GM12891 (cell line): ENCODE results near the gene ZSWIM5.

Source experiments
- POLR2A ChIP-seq: IDR thresholded peaks from 2 replicates; pipeline ENCODE4 v1.6.1; 2011; ENCODE audit warnings: low read depth, low read length, control low read depth
- POLR2AphosphoS5 ChIP-seq: IDR thresholded peaks from 2 replicates; pipeline ENCODE4 v1.6.1; 2011; ENCODE audit warnings: low read depth, low read length, control low read depth
- TAF1 ChIP-seq: IDR thresholded peaks from 2 replicates; pipeline ENCODE4 v1.6.1; 2011; ENCODE audit warnings: low read depth, low read length, control low read depth

DNA sequence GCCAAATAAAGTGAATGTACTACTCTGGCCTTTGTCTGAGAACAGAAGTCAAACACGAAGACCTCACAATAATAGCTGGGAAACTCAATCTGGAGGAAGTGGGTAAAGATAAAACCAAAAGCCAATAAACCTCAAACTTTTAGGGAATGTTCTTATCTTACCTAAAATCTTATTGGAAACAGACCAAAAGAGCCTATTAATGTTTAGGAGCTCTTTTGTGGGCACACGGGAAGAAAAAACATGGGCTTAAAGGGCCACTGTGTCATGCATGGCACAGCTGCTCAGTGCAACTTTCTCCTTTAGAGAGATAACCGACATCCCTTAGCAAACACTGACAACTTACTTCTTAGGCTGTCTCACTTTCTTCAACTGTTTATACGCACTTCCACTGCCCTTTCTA lies 236.1 kb downstream of the ZSWIM5 start:
- TF ChIP-seq POLR2A = no peak
- TF ChIP-seq TAF1 = no peak
- TF ChIP-seq POLR2AphosphoS5 = no peak
